Naive thymus-derived CD8-positive, alpha-beta T cell (primary cell): ENCODE measurements around the gene FAM221A. TPM values are rescaled to one million over a fixed set of nuclear protein-coding genes. Genes with fewer than 3 reads are reported as not detected.

Source experiments
- ATAC-seq, 2 donors: fragments of 150-1000 bp; cut with Tn5 transposase in 1 of 2; sonication (Bioruptor Pico), chemical (Tn5 transposase) in 1 of 2; 1 replicate in 1 of 2; 2 replicates in 1 of 2; pipeline ENCODE4 v1.10.0; 2021; ENCODE audit warnings: mild to moderate bottlenecking in 2 of 2, moderate library complexity in 2 of 2
- POLR2A ChIA-PET: fragments of 350-600 bp; sonication (Branson Sonifier 250); formaldehyde crosslinking; loops from one replicate; lab custom pipeline; 2021; ENCODE audit warnings: antibody characterized with exemption; lab: Charles Lee
- DNase-seq, 10 donors: peaks; one replicate each; pipeline versions ENCODE4 v3.0.0 to v3.0.0-alpha.2; 2020 to 2022
- H3K27ac Mint-ChIP-seq, 10 donors: one replicate each; pipeline ENCODE4 v1.8.0; 2020 to 2022; ENCODE audit warnings: mild to moderate bottlenecking in 10 of 10, mixed read lengths in 10 of 10, moderate library complexity in 4 of 10, inconsistent platforms in 1 of 10
- H3K27me3 Mint-ChIP-seq, 5 donors: one replicate each; pipeline ENCODE4 v1.8.0; 2021 to 2022; ENCODE audit warnings: mixed read lengths in 5 of 5
- H3K36me3 Mint-ChIP-seq, 3 donors: one replicate each; pipeline ENCODE4 v1.8.0; 2020 to 2022; ENCODE audit warnings: mixed read lengths in 3 of 3, mild to moderate bottlenecking in 2 of 3, inconsistent platforms in 1 of 3
- H3K4me1 Mint-ChIP-seq, 4 donors: one replicate each; pipeline ENCODE4 v1.8.0; 2021 to 2022; ENCODE audit warnings: mixed read lengths in 4 of 4
- H3K4me3 Mint-ChIP-seq, 10 donors: one replicate each; pipeline ENCODE4 v1.8.0; 2020 to 2022; ENCODE audit warnings: mild to moderate bottlenecking in 10 of 10, mixed read lengths in 10 of 10, moderate library complexity in 6 of 10, inconsistent platforms in 1 of 10
- H3K9me3 Mint-ChIP-seq, 9 donors: one replicate each; pipeline ENCODE4 v1.8.0; 2020 to 2022; ENCODE audit warnings: mixed read lengths in 9 of 9, mild to moderate bottlenecking in 3 of 9, inconsistent platforms in 1 of 9, moderate library complexity in 1 of 9
- polyA plus RNA-seq, 3 donors: library from polyadenylated mRNA; unstranded; fragments of 300-500 nt; fragmentation: Illumina TruSeq; gene quantifications; one replicate each; pipeline ENCODE4 v1.2.3, GENCODE V29; 2021
- total RNA-seq, 8 experiments: library from RNA in 2 of 8; stranded (reverse) in 2 of 8; gene quantifications; one replicate each; pipeline ENCODE4 v1.2.3 and lab custom pipeline; 2021 to 2026

FAM221A gene, protein sequence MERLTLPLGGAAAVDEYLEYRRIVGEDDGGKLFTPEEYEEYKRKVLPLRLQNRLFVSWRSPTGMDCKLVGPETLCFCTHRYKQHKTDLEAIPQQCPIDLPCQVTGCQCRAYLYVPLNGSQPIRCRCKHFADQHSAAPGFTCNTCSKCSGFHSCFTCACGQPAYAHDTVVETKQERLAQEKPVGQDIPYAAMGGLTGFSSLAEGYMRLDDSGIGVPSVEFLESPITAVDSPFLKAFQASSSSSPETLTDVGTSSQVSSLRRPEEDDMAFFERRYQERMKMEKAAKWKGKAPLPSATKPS
- total RNA-seq = 1 to 10 TPM; 7.6 to 8.0 TPM
- polyA plus RNA-seq = 1 to 10 TPM; 1.8 to 6.1 (median 5.0) TPM
- 3.8 to 8.1 (median 6.0) reads per million in 6 experiments for total RNA-seq (lab: John Stamatoyannopoulos, UW)

DNA sequence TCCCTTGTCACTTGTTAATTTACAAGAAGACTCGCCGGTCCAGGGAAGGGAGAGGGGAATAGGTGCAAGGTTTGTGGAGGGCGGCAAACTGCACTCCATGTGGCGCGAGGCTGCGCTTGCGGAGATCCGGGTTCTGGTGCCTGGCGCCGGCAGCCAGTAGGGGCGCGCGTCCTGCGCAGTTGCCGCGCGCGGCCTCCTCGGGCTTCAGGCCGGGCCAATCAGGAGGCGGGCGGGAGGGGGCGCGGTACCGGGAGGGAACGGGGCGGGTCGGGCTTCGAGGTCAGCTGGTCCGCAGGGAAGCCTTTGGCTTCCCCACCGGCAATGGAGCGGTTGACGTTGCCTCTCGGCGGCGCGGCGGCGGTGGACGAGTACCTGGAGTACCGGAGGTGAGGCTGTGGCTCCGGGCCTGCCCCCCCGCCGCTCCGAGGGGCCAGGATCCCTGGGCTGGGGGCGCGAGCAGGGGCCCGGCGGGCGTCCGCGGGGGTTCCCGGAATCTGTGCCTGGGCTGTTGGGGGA, at the start of gene FAM221A:
Gene FAM221A, plus strand, starts transcription at position 302 of the 516 bp plus-strand sequence. Its CDS starts 20 bp downstream, at position 322.
- Mint-ChIP-seq H3K27ac (peak within 1 kb of the TSS; percentile 53 to 95 (median 82)), H3K9me3 (no peaks in the 10 kb centered on the region), H3K4me3 (peak within 1 kb of the TSS; percentile 88 to 97 (median 94)), H3K27me3 (peaks cover 0 to 7% (median 0%) of the 10 kb centered on the region in 5 donors), H3K36me3 (no peaks in the 10 kb centered on the region), H3K4me1 (peaks cover 0 to 22% (median 7%) of the 10 kb centered on the region in 4 donors)
- DNase-seq (peak; percentile 62 to 88 (median 74)), ATAC-seq (peak; percentile 94 to 96)
- POLR2A ChIA-PET = interaction anchor here (0.6 to 1.7 kb wide), 4 partner anchors 83 to 1006 kb away, joined by 3 to 5 read pairs (median 4); partner anchors contain the start of genes CCDC126 and MALSU1

DNA sequence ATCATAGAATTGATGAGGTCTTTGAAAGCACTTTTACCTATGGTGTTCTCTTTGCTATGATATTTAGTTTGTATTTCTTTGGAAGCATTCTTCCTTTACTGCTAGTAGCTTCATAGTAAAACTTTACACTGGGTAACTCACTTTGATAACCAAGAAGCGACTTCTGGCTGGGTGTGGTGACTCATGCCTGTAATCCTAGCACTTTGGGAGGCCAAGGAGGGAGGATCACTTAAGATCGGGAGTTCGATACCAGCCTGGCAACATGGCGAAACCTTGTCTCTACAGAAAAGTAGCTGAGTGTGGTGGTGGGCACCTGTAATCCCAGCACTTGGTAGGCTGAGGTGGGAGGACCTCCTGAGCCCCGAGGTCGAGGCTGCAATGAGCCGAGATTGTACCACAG, 46.6 kb upstream of the FAM221A start:
- ATAC-seq (no peak), DNase-seq (no peak)
- POLR2A ChIA-PET = no interaction called here
- peaks cover 0 to 2% (median under 1%) of the 10 kb centered on the region in 4 donors for H3K4me1 Mint-ChIP-seq
- no peaks in the 10 kb centered on the region for H3K27me3 Mint-ChIP-seq
- H3K4me3 Mint-ChIP-seq = no peak overlapping the region
- H3K27ac Mint-ChIP-seq = peak overlapping the region in 1 of 10 donors; percentile 18
- H3K36me3 Mint-ChIP-seq = peaks cover 5 to 8% (median 7%) of the 10 kb centered on the region in 3 donors
- peaks cover 0 to 2% (median 0%) of the 10 kb centered on the region in 9 donors for H3K9me3 Mint-ChIP-seq

DNA sequence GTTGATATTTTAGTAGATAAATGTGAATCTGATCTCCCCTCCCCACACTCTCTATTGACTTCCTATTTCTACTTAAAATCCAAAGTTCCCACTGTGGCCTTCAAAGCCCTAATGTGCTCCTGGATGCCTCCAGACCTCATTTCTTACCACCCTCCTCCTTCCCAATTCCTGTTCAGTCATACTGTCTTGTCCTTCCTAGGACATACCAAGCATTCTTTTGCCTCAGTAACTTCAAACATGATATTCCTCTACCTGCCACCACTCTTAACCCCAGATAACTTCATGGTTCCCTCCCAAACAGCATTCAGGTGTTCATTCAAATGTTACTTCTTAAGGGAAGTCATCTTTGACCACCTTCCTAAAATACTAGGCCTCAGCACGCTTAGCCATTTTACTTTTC, 34.2 kb upstream of the FAM221A start:
- H3K27me3 Mint-ChIP-seq = no peaks in the 10 kb centered on the region
- H3K27ac Mint-ChIP-seq = peak overlapping the region in 2 of 10 donors; percentile 1 to 6
- peaks cover 0 to 4% (median 2%) of the 10 kb centered on the region in 3 donors for H3K36me3 Mint-ChIP-seq
- POLR2A ChIA-PET = no interaction called here
- DNase-seq (no peak), ATAC-seq (no peak)
- H3K4me1 Mint-ChIP-seq = no peaks in the 10 kb centered on the region
- H3K4me3 Mint-ChIP-seq = no peak overlapping the region
- H3K9me3 Mint-ChIP-seq = no peaks in the 10 kb centered on the region

DNA sequence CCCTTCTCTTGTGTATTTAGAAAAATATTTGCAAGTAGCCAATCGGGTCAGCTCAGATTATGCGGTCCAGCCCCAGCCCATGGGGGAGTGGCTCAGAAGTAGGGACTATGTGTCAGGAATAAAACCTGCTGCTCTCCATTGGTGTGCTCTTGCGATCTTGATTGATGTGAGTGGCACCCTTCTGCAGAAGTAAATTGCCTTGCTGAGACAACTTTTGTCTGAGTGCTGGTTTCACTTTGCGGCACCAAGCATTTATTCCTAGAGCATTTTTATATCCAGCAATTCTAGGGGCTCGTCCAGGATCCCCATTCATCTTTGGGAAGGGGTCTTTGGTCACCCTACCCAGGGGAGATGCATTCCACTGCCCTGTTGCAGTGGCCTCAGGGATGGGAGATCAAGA, 26.1 kb upstream of the FAM221A start:
- ATAC-seq (no peak), DNase-seq (no peak)
- Mint-ChIP-seq H3K4me1 (no peaks in the 10 kb centered on the region), H3K27me3 (peaks cover 0 to 4% (median 1%) of the 10 kb centered on the region in 5 donors), H3K36me3 (peaks cover 0 to 36% (median 7%) of the 10 kb centered on the region in 3 donors), H3K9me3 (peaks cover 8 to 66% (median 43%) of the 10 kb centered on the region in 9 donors), H3K27ac (no peak overlapping the region), H3K4me3 (no peak overlapping the region)
- POLR2A ChIA-PET = no interaction called here

DNA sequence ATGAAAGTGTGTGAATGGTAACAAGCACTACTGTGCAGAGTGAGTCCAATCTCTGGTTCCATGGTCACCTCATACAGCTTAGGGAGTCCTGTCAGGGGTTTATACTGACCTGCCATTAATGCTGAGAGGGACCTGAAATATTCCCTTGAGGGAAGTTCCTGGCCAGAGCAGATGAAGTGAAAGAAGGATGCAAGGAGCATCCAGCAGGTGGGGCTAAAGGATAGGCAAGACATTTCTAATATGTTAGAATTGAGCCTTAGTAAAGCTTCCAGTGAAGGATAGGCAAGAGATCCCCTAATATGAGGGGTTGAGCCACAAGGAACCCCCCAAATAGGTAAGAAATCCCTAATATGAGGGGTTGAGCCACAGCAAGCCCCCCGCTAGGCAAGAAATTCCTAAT, 25.5 kb upstream of the FAM221A start:
- H3K36me3 Mint-ChIP-seq = peaks cover 0 to 36% (median 7%) of the 10 kb centered on the region in 3 donors
- no peak for ATAC-seq
- H3K4me3 Mint-ChIP-seq = no peak overlapping the region
- H3K9me3 Mint-ChIP-seq = peaks cover 8 to 72% (median 47%) of the 10 kb centered on the region in 9 donors
- no peaks in the 10 kb centered on the region for H3K4me1 Mint-ChIP-seq
- POLR2A ChIA-PET = no interaction called here
- H3K27ac Mint-ChIP-seq = no peak overlapping the region
- H3K27me3 Mint-ChIP-seq = peaks cover 0 to 4% (median 1%) of the 10 kb centered on the region in 5 donors
- DNase-seq = no peak

DNA sequence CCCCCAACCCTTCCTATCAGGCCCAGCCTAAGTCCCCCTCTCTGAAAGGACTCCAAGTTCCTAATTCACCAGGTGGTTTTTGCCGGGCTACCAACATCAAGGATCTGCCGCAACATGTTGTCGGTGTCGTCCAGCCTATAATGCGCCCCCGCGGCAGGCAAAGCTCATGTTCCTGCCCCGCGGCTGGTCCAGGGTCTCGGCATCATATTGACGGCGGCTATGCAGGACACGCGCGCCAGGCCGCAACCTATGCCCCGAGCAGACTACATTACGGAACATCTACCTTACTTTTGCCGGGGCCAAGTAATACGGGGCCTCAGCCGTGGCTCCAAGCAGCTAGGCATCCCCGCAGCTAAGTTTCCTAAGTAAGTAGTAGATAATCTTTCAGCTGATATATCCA, 24.6 kb upstream of the FAM221A start:
- POLR2A ChIA-PET = no interaction called here
- H3K4me1 Mint-ChIP-seq = no peaks in the 10 kb centered on the region
- no peak overlapping the region for H3K27ac Mint-ChIP-seq
- peaks cover 0 to 4% (median 1%) of the 10 kb centered on the region in 5 donors for H3K27me3 Mint-ChIP-seq
- DNase-seq = no peak
- H3K9me3 Mint-ChIP-seq = peaks cover 8 to 74% (median 47%) of the 10 kb centered on the region in 9 donors
- H3K4me3 Mint-ChIP-seq = no peak overlapping the region
- no peak for ATAC-seq
- peaks cover 0 to 36% (median 7%) of the 10 kb centered on the region in 3 donors for H3K36me3 Mint-ChIP-seq

DNA sequence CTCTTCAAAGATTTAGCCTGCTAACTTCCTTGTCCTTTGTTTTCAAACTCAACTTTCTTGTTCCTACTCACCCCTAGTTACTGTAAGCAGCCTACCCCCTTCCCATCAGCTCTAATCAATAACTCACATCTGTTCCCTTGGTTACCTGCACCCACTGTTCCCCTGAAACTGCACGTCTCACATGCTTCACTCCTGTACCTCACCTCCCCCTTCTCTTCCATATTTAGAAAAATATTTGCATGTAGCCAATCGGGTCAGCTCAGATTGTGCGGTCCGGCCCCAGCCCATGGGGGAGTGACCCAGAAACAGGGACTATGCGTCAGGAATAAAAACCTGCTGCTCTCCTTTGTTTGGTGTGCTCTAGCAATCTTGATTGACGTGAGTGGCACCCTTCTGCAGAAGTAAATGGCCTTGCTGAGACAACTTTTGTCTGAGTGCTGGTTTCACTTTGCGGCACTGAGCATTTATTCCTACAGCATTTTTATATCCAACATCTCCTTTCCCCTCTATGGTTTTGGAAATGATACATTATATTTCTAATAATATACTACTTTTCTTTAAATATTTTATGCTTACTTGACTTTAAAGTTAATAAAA, 21.1 kb upstream of the FAM221A start:
- peak overlapping the region in 1 of 10 donors; percentile 44 for H3K27ac Mint-ChIP-seq
- H3K4me1 Mint-ChIP-seq = no peaks in the 10 kb centered on the region
- DNase-seq = no peak
- POLR2A ChIA-PET = no interaction called here
- no peak for ATAC-seq
- H3K9me3 Mint-ChIP-seq = peaks cover 7 to 59% (median 32%) of the 10 kb centered on the region in 9 donors
- peaks cover 0 to 4% (median 0%) of the 10 kb centered on the region in 5 donors for H3K27me3 Mint-ChIP-seq
- peaks cover 0 to 25% (median 4%) of the 10 kb centered on the region in 3 donors for H3K36me3 Mint-ChIP-seq
- H3K4me3 Mint-ChIP-seq = no peak overlapping the region

DNA sequence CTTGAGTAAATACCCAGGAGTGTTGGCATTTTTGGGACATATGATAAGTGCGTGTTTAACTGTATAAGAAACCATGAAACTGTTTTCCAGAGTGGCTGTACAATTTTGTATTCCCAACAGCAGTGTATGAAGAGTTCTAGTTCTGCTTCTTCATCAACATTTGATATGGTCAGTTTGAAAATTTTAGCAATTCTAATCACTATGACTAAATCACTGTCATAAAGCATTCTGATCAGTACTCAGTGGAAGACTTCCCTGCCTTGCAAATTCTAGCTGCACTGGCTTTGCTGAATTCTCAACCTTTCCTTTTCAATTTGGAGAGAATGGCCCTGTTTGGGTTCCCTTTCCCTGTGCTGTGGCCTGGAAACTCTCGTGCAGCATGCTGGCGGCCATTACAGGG, 18.6 kb upstream of the FAM221A start:
- Mint-ChIP-seq H3K36me3 (peaks cover 0 to 9% (median 4%) of the 10 kb centered on the region in 3 donors), H3K27ac (no peak overlapping the region), H3K4me1 (no peaks in the 10 kb centered on the region), H3K4me3 (no peak overlapping the region), H3K27me3 (peaks cover 0 to 4% (median 0%) of the 10 kb centered on the region in 5 donors), H3K9me3 (peaks cover 0 to 34% (median 20%) of the 10 kb centered on the region in 9 donors)
- no peak for ATAC-seq
- POLR2A ChIA-PET = no interaction called here
- DNase-seq = no peak

DNA sequence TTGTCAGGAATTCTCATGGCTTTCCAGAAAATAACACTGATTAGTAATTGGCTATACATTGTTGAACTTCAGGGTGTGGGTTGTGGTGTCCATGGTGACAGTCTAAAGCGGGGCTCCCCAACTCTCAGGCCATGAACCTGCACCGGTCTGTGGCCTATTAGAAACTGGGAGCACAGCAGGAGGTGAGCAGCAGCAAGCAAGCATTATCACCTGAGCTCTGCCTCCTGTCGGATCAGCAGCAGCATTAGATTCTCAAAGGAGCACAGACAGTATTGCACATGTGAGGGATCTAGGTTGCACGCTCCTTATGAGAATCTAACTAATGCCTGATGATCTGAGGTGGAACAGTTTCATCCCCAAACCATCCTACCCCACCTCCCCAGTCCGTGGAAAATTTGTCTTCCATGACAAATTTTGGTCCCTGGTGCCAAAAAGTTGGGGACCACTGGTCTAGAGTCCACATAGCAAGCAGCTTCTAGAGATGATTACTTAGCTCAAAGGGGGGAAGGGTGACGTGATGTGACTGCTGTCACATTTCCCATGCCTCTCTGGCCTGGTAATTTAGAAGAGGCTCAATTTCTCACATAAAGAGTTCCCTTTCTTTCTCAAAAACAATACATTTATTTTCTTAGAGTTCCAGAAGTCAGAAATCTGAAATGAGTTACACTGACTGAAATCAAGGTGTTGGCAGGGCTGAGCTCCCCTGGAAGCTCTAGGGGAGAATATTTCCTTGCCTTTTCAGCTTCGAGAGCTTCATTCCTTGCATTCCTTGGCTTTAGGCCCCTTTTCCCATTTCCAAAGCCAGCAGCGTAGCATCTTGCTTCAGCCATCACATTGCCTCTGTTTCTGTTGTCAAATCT, 17.6 kb upstream of the FAM221A start:
- H3K4me1 Mint-ChIP-seq = no peaks in the 10 kb centered on the region
- POLR2A ChIA-PET = interaction anchor here (0.6 kb wide), 1 partner anchor 14 kb away, joined by 3 read pairs; no protein-coding TSS in a partner anchor
- no peak overlapping the region for H3K27ac Mint-ChIP-seq
- DNase-seq = no peak
- peaks cover 0 to 3% (median 3%) of the 10 kb centered on the region in 5 donors for H3K27me3 Mint-ChIP-seq
- peaks cover 0 to 4% (median 2%) of the 10 kb centered on the region in 3 donors for H3K36me3 Mint-ChIP-seq
- H3K4me3 Mint-ChIP-seq = no peak overlapping the region
- ATAC-seq = no peak
- H3K9me3 Mint-ChIP-seq = peaks cover 0 to 24% (median 11%) of the 10 kb centered on the region in 9 donors

DNA sequence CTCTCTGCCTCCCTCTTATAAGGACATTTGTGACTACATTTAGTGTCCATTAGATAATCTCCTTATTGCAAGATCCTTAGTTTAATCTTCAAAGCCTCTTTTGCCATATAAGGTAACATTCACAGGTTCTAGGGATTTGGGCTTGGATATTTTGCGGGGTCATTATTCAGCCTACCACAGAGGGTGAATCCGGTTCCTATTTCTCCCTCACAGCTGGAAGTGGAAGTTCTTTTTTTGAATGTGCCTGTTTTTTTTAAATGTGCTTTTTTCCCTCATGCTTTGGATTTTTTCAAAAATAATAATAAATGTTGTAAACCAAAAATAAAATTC, 17.1 kb upstream of the FAM221A start:
- H3K9me3 Mint-ChIP-seq = peaks cover 0 to 18% (median 10%) of the 10 kb centered on the region in 9 donors
- H3K27me3 Mint-ChIP-seq = peaks cover 0 to 3% (median 3%) of the 10 kb centered on the region in 5 donors
- ATAC-seq (no peak), DNase-seq (no peak)
- peaks cover 0 to 4% (median 0%) of the 10 kb centered on the region in 3 donors for H3K36me3 Mint-ChIP-seq
- H3K4me1 Mint-ChIP-seq = no peaks in the 10 kb centered on the region
- H3K27ac Mint-ChIP-seq = no peak overlapping the region
- POLR2A ChIA-PET = no interaction called here
- no peak overlapping the region for H3K4me3 Mint-ChIP-seq

DNA sequence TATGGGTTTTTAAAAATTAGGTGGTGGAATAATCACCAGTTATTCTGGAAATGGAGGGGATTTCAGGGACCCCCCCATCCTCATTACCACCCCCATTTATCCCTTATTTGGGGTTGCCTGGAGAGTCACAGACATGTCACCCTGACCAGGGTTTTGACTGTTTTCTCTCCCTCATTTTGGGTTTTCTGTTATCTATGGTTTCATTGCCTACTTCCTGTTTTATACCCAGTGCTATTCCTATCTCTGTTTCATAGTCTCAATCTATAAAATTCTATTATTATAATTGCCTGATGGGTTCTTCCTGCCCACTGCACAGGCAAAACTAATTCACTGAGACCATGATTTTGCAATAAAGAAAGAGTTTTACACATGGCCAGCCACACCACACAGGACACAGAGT, 15.9 kb upstream of the FAM221A start:
- Mint-ChIP-seq H3K4me3 (no peak overlapping the region), H3K4me1 (no peaks in the 10 kb centered on the region), H3K9me3 (peaks cover 0 to 10% (median 2%) of the 10 kb centered on the region in 9 donors), H3K36me3 (peaks cover 0 to 1% (median 0%) of the 10 kb centered on the region in 3 donors), H3K27ac (no peak overlapping the region), H3K27me3 (peaks cover 0 to 3% (median 3%) of the 10 kb centered on the region in 5 donors)
- ATAC-seq = no peak
- POLR2A ChIA-PET = no interaction called here
- no peak for DNase-seq

DNA sequence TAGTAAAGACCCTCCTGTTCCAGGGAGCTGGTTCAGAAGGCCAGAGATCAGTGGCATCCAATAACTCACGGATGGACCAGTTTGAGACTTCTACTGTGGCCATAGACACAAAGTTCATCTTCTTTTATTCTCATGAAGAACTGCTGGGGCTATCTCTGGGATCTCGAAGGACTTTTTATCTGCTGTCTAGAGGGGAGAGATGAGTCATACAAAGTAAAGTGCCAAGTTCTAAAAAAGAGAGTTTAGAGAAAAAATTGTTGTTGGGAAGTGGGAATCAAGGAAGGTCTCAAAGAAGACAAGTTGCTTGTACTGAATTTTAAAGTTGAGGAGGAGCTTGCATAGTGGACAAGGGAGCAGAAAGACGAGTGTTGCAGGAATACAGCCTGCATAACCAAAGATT, 8.0 kb upstream of the FAM221A start:
- Mint-ChIP-seq H3K4me1 (no peaks in the 10 kb centered on the region), H3K4me3 (no peak overlapping the region), H3K36me3 (no peaks in the 10 kb centered on the region), H3K27ac (no peak overlapping the region), H3K9me3 (no peaks in the 10 kb centered on the region), H3K27me3 (peaks cover 2 to 14% (median 12%) of the 10 kb centered on the region in 5 donors)
- DNase-seq (no peak), ATAC-seq (no peak)
- POLR2A ChIA-PET = no interaction called here
